GM19043 (cell line): Measurements from ENCODE around the gene GFRA4.
"Not testable (repeated sequence)": the region's sequence is repeated elsewhere in the genome, so short reads cannot be mapped to it uniquely, and the experiment has no call there.

Experiments used
- ATAC-seq: cut with Tn5 transposase; IDR thresholded peaks from one replicate; pipeline ENCODE4 v1.9.1; 2021; ENCODE audit warnings: low read depth; ENCODE audit not compliant: unreplicated experiment

Gene GFRA4

GRCh38 chr20:3627476-3627875, 35.7 kb downstream of the GFRA4 start:
- no peak for ATAC-seq

GRCh38 chr20:3622406-3622805, 40.8 kb downstream of the GFRA4 start:
- ATAC-seq: no peak

DNA sequence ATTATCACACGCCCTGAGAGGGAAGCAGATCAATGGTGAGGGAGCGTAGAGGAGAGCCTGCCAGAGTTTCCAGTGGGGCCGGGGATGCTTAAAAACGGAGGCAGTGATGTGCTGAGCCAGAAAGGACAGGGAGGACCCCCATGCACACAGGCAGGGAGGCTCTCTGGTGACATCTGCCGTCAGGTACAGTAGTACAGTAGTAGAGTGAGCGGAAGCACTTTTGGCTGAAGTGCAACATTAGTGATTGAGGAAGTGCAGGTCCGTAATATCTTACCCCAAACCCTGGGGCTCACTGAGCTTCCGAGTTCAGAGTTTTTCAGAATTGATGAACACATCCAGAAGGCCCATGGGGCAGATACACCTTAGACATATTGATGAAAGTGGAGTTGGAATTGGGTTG, 42.1 kb downstream of the GFRA4 start:
- no peak for ATAC-seq

DNA sequence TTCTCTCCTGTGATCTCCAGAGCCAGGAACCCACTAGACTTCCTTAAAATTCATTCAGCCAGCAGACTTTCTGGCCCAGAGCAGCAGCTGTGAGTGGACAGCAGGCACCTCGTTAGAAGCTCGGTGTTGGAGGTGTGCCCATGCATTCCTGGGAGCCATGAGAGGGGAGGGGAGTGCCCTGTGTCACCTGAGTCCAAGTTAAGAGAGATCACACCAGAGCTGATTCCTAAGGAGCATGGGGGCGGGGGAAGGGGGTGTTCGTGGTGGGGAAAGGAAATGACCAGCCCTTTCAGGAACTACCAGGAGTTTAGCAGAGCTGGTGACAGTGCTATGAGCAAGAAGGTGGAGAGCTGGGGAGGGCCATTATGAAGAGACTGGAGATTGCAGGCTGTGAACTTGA, 46.9 kb downstream of the GFRA4 start:
- no peak for ATAC-seq

- ATAC-seq: not testable (repeated sequence)
Measured at GRCh38 chr20:3615171-3615840, 47.9 kb downstream of the GFRA4 start.

- no peak for ATAC-seq
Measured at GRCh38 chr20:3614466-3614865, 48.7 kb downstream of the GFRA4 start.

GRCh38 chr20:3613821-3614440, 49.3 kb downstream of the GFRA4 start:
- ATAC-seq: no peak

DNA sequence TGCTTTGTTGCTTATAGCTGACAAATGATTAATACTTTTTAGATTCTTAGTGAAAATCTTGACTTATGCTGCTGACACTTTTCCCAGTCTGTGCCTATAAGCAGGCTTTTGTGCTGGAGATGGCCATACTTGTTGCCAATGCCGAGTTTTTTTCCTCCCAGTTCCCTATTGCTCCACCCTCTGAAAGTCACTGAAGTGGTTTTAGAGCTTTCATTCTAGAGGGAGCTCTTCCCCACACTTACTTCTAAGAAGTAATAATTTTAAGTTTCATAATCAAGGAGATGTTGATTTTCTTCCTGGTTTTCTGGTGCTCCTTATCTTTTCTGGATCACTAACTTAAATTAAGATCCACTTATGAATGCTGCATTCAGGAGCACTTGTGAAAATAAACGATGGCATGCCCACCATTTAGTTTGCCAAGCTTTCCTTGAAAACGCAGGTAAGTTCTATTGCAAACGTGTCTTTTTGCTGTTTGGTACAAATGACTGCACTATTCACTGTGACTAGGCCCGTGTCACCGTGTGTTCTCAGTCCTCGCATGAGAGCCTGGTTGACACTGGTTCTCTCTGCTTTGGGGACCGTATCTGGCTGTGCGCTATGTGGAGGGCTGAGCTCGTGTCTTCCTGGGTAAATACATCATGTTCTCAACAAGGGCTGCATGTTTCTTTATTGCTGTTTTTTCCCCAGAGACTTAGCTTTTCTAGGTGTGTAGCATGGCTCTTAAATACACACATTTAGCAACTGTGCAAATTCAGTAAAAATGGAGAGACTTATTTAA, 50.2 kb downstream of the GFRA4 start:
- ATAC-seq: no peak

DNA sequence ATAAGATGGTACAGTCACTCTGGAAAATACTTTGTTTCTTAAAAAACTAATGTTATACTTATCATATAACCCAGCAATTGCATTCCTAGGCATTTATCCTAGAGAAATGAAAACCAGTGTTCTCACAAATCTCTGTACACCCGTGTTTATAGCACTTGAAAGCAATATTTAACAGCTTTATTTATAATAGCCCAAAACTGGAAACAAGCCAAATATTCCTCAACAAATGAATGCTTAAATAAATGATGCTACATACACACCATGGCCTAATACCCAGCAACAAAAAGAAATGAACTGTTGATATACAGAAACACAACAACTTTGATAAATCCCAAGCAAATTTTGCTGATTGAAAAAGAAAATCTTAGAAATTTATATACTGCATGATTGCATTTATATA, 51.3 kb downstream of the GFRA4 start:
- no peak for ATAC-seq
